ENCODE results near the gene STARD4.

STARD4 gene

GRCh38 chr5:111520908-111521307, 8.6 kb upstream of the STARD4 start:
- FAIRE-seq, result no peak

DNA sequence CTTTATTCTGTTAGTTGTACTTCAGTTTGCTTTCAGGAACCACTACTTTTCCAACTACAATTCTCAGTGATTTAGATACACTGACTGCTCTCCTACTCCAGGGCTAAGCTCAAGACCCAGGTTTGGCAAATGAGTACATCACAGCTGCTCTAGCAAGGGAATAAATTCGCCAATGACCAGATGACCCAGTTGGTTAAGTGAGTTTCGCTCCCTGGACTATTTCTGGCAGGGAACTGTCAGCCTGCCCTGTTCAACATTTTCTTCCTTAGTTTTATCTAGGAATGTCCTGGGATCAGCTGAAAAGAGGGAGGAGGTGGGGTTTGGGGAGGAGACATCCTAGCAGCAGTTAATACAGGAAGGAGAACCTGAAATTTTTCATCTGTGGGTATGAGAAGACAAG, 6.4 kb upstream of the STARD4 start:
- no peak for FAIRE-seq

- no peak for FAIRE-seq
Observed at GRCh38 chr5:111517853-111518501, 5.6 kb upstream of the STARD4 start.

- no peak for FAIRE-seq
Observed at GRCh38 chr5:111514087-111514486, 1.8 kb upstream of the STARD4 start.

- FAIRE-seq, result no peak
Observed at GRCh38 chr5:111513131-111513520, 791 bp upstream of the STARD4 start.

GRCh38 chr5:111511831-111512374, 432 bp downstream of the STARD4 start:
- no peak for FAIRE-seq

DNA sequence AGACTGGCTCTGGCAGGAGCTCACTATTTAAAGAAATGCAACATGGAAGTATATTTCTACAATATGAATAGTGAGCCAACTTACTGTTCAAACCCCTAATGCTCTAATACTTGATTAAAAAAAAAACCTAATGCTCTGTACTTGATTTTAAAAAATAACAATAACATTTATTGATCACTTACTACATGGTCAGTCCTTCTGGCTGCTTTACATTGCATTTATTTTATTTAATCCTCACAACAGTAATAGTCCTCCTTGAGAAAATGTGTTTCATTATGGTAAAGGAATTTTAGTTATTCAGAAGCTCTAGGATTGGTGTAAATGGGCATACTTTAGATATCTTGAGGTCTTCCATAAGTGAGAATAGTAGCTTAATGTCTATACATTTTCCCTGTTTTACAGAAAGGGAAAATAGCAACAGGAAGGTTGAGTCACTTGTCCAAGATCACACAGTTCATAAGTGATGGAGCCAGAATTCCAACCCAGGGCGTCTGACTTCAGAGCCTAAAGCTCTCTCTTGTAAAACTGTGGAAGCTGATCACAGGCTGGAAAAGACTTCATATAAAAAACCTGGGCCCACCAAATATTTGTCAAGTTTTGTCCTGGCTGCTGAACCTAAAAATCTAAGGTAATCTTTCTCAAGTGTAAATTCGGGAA, 1.0 kb downstream of the STARD4 start:
- FAIRE-seq, result no peak

DNA sequence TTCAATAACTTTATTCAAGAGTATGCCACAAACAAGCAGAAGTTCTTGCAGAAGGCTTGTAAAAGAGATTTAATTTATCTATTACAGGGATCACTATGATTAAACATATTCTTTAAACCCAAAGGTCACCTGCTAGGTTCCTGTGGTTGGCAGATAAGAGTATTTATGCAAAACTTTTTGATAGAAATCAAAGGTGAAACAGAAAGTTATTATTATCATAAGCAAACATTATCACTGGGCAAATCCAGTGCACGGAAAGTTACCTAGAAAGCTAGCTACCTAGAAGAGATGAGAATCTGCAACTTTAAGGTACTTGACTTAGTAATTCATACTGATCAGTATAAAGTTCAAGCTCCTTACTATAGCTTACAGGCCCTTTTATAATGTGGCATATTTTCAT, 3.2 kb downstream of the STARD4 start:
- no peak for FAIRE-seq

GRCh38 chr5:111507276-111507675, 5.1 kb downstream of the STARD4 start:
- no peak for FAIRE-seq

- no peak for FAIRE-seq
Observed at GRCh38 chr5:111505096-111505495, 7.2 kb downstream of the STARD4 start.

GRCh38 chr5:111502956-111503355, 9.4 kb downstream of the STARD4 start:
- FAIRE-seq, result no peak

DNA sequence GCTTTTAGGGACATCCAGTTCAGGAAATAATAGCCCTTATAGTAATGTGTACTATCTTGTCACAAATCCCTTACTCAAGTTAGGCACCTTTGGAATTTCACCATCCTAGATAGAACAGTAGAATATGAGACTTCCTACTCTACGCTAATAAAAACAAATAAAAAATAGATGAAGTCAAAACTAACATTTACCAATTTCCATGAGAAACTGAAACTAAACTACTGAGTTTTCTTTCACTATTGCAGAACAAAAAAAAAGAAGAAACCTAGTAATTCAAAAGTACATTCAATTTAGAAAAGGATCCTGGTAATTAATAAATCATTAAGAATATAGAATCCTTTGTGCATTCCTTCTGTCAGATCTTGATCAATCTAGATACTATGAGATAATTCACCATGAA, 14.0 kb downstream of the STARD4 start:
- no peak for FAIRE-seq

DNA sequence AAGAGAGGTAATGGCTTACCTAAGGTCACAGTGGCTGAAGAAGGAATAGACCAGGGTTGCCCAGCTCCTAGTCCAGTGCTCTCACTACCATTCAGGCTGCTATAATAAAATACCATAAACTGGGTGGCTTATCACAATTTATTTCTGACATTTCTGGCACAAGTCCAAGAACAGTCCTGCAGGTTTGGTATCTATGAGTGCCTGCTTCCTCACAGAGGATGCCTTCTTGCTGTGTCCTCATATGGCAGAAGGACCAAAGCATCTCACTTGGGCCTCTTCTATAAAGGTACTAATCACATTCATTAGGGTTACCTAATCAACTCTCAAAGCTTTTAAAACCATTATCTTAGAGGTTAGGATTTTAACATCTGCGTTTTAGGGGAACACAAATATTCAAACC, 17.2 kb downstream of the STARD4 start:
- FAIRE-seq, result no peak

GRCh38 chr5:111494355-111494999, 17.9 kb downstream of the STARD4 start:
- no peak for FAIRE-seq

- FAIRE-seq, result no peak
Observed at GRCh38 chr5:111493031-111493430, 19.3 kb downstream of the STARD4 start.

DNA sequence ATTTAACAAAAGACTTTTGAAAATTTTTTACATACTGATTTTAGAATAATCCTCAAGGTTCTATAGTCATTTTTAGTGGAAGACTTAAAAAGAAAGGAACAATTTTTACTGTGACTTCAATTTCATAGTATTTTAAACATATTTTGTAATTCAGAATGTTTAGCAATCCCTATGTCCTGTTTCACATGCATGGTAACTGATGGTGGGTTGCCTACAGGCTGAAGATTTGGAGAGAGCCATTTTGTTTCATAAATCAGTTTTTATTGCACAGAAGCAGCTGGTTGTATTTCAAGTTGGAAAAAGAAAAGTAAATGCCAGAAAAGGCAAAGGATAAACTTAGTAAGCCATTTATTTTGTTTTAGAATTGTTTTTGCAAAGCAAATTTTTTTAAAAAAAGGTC, 24.0 kb downstream of the STARD4 start:
- no peak for FAIRE-seq

GRCh38 chr5:111486926-111487325, 25.4 kb downstream of the STARD4 start:
- FAIRE-seq, result no peak

GRCh38 chr5:111486055-111486454, 26.3 kb downstream of the STARD4 start:
- FAIRE-seq, result no peak

GRCh38 chr5:111480346-111480745, 32.0 kb downstream of the STARD4 start:
- FAIRE-seq, result no peak

DNA sequence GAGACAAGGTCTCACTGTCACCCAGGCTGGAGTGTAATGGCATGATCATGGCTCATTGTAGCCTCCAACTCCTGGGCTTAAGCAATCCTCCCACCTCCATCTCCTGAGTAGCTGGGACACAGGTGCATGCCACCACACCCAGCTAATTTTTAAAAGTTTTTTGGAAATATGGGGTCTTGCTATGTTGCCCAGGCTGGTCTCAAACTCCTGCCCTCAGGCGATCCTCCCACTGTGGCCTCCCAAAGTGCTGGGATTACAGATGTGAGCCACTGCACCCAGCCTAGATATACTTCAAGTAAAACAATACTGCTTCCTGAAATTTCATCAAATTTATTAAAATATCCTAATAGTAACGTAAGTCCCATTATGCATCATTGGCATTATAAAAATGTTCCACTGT, 33.4 kb downstream of the STARD4 start:
- FAIRE-seq, result no peak

- peak; percentile 76 for FAIRE-seq
Observed at GRCh38 chr5:111478266-111478665, 34.1 kb downstream of the STARD4 start.

DNA sequence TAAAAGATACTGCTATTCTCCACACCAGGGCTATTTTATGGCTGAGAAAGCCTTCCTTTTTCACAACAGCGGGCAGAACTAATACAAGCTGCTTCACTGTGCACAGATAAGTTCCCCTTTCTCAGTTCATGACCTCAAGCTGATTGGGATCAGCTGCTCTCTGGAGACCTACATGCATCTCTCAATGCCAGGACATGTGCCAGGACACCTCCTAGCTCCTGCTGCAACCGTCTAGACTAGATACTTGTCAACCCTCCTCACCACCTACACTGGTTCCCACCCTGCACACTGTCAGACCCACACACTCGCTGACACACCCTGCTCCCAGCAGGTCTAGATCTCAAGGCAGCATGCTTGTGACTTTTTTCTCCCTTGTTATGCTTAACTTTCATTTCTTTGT, 39.8 kb downstream of the STARD4 start:
- no peak for FAIRE-seq

DNA sequence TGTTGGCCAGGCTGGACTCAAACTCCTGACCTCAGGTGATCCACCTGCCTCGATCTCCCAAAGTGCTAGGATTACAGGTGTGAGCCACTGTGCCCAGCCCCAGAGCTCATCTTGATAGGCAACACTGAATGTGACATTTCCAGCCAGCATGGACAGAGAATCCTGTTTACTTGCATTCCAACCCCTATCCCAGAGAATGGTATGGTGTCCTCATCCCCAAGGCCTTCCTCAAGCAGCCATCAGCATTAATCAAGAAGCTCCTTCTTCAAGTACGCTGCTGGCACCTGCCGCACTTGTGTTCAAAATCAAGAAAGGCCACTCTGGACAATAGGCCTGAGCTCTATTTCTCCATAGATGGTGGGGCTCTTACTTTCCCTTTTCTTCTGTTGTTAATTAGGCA, 40.2 kb downstream of the STARD4 start:
- FAIRE-seq, result no peak

GRCh38 chr5:111469903-111470302, 42.4 kb downstream of the STARD4 start:
- no peak for FAIRE-seq

All from A204.1 (cell line).